ENCODE data around the gene SIGLEC11. TPM values are rescaled to one million over a fixed set of nuclear protein-coding genes. Genes with fewer than 3 reads are reported as not detected.

Gene SIGLEC11
- polyA plus RNA-seq, 1 of the 3 experiments (the other 2 are of a cell fraction), result not detected

GRCh38 chr19:49938662-49939061 lies 22.3 kb downstream of the SIGLEC11 start:
- CTCF ChIA-PET, result interaction anchor here (1.7 to 6.1 kb wide), 7 partner anchors 10 to 54 kb away, joined by 4 to 94 read pairs (median 22); partner anchors contain the start of genes ATF5 and NUP62
- no peaks in the 10 kb centered on the region for H3K79me2 ChIP-seq (ENCODE audit: insufficient read depth)
- POLR2A ChIA-PET, result interaction anchor here (1.2 kb wide), 1 partner anchor 9 kb away, joined by 3 read pairs; the partner anchor contains the start of genes ATF5 and NUP62

GRCh38 chr19:49937750-49938381 lies 23.1 kb downstream of the SIGLEC11 start:
- Histone ChIP-seq H3K4me3 (ENCODE audit: low read depth in 2 of 2, low read length in 1 of 2) (peak overlapping the region; percentile 34 to 56), H4K20me1 (ENCODE audit: insufficient read depth) (no peaks in the 10 kb centered on the region), H3K4me1 (ENCODE audit: control insufficient read depth in 1 of 2, insufficient read depth in 2 of 2, low read depth in 1 of 2, low read length in 1 of 2) (peaks cover 0 to 3% of the 10 kb centered on the region in 2 experiments; a peak in 1 of 4 replicates), H3K27ac (ENCODE audit: low read depth in 2 of 2, low read length in 1 of 2) (no peak overlapping the region), H3K4me2 (peak overlapping the region; percentile 82), H3F3A (replicated peaks; ENCODE audit: insufficient read depth) (peaks cover 4% of the 10 kb centered on the region), H3K79me2 (ENCODE audit: insufficient read depth) (no peaks in the 10 kb centered on the region), H3K9me2 (no peaks in the 10 kb centered on the region), H3K9me3 (no peaks in the 10 kb centered on the region), H3K27me3 (ENCODE audit: insufficient read depth) (no peaks in the 10 kb centered on the region; the same call in 1 of the 2 replicates), H3K9ac (no peak overlapping the region), H2AFZ (ENCODE audit: low read depth) (peak overlapping the region; percentile 68), H3K36me3 (replicated peaks in 1 of 2; ENCODE audit: control insufficient read depth in 1 of 2, insufficient read depth in 2 of 2, low read length in 1 of 2) (no peaks in the 10 kb centered on the region)
- CTCF ChIA-PET, result interaction anchor here (0.6 to 6.1 kb wide), 26 partner anchors 9 to 225 kb away, joined by 3 to 94 read pairs (median 4); partner anchors contain the start of genes ATF5, NUP62, VRK3 and ZNF473
- POLR2A ChIA-PET, result no interaction called here
- peak; percentile 91 for DNase-seq
- 17% methylated on average over 23 of the region's 35 CpGs for WGBS (ENCODE audit: low lambda C conversion rate)
- TF ChIP-seq FOSL2 (IDR thresholded peaks at IDR 0.05; ENCODE audit: borderline replicate concordance, low read depth), result no peak
- TF ChIP-seq RAD21 (IDR thresholded peaks at IDR 0.05; ENCODE audit: low read length), result peak; percentile 95
- no peak for TF ChIP-seq GATA2 (CRISPR knock-in tag; IDR thresholded peaks at IDR 0.05)
- no peak for TF ChIP-seq USF2 (IDR thresholded peaks at IDR 0.05; ENCODE audit: borderline replicate concordance, low read depth, low read length)
- no peak for TF ChIP-seq PBX3 (IDR thresholded peaks at IDR 0.05)
- no peak for TF ChIP-seq NFIC (IDR thresholded peaks at IDR 0.05; ENCODE audit: borderline replicate concordance)
- TF ChIP-seq SMC3 (IDR thresholded peaks at IDR 0.05; ENCODE audit: low read depth, low read length), result peak; percentile 98
- TF ChIP-seq USF1 (IDR thresholded peaks at IDR 0.05; ENCODE audit: borderline replicate concordance, low read depth), result no peak
- peak; percentile 43; the same call in 1 of the 2 replicates for TF ChIP-seq MAX (IDR thresholded peaks at IDR 0.05; ENCODE audit: low read depth)
- no peak for TF ChIP-seq ELF1 (IDR thresholded peaks at IDR 0.05)
- no peak for TF ChIP-seq JUND (IDR thresholded peaks at IDR 0.05)
- TF ChIP-seq MXI1 (IDR thresholded peaks at IDR 0.05; ENCODE audit: low read depth, low read length), result no peak
- no peak for TF ChIP-seq EP300 (IDR thresholded peaks at IDR 0.05; ENCODE audit: borderline replicate concordance in 1 of 2, low read depth in 1 of 2, low read length in 1 of 2)
- no peak for TF ChIP-seq GABPA (IDR thresholded peaks at IDR 0.05; ENCODE audit: low read depth)
- no peak for TF ChIP-seq TEAD4 (IDR thresholded peaks at IDR 0.05; ENCODE audit: borderline replicate concordance, insufficient read depth)
- TF ChIP-seq CTCF (IDR thresholded peaks at IDR 0.05), result peak; percentile 96

More at GRCh38 chr19:49938662-49939061, 22.3 kb downstream of the SIGLEC11 start:
- Histone ChIP-seq H3K27ac (ENCODE audit: low read depth in 2 of 2, low read length in 1 of 2) (no peak overlapping the region), H3K36me3 (replicated peaks in 1 of 2; ENCODE audit: control insufficient read depth in 1 of 2, insufficient read depth in 2 of 2, low read length in 1 of 2) (no peaks in the 10 kb centered on the region), H3K4me1 (ENCODE audit: control insufficient read depth in 1 of 2, insufficient read depth in 2 of 2, low read depth in 1 of 2, low read length in 1 of 2) (peaks cover 0 to 3% of the 10 kb centered on the region in 2 experiments; a peak in 1 of 4 replicates), H3K9me2 (no peaks in the 10 kb centered on the region), H3K4me2 (no peak overlapping the region), H3K27me3 (ENCODE audit: insufficient read depth) (no peaks in the 10 kb centered on the region; the same call in 1 of the 2 replicates), H2AFZ (ENCODE audit: low read depth) (no peak overlapping the region), H3K9ac (no peak overlapping the region), H3F3A (replicated peaks; ENCODE audit: insufficient read depth) (peaks cover 4% of the 10 kb centered on the region), H4K20me1 (ENCODE audit: insufficient read depth) (no peaks in the 10 kb centered on the region), H3K9me3 (no peaks in the 10 kb centered on the region), H3K4me3 (ENCODE audit: low read depth in 2 of 2, low read length in 1 of 2) (no peak overlapping the region)
- 88% methylated on average over 4 of the region's 4 CpGs for WGBS (ENCODE audit: low lambda C conversion rate)
- DNase-seq, result no peak
- TF ChIP-seq TEAD4 (IDR thresholded peaks at IDR 0.05; ENCODE audit: borderline replicate concordance, insufficient read depth), result no peak
- no peak for TF ChIP-seq FOXM1 (IDR thresholded peaks at IDR 0.05; ENCODE audit: low read depth)
- TF ChIP-seq IRF3 (IDR thresholded peaks at IDR 0.05; ENCODE audit: low read depth, low read length), result no peak

Measured in SK-N-SH (cell line).